Stomach (tissue), 9 donors: ENCODE data around the gene RASSF6. TPM values are rescaled to one million over a fixed set of nuclear protein-coding genes. Genes with fewer than 3 reads are reported as not detected.

Experiments
- DNase-seq, 2 donors: peaks; one replicate each; pipeline versions ENCODE4 v3.0.0 to v3.0.0-alpha.2; 2013 to 2019
- H3K27ac ChIP-seq, 5 donors: fragments of 200-600 bp in 4 of 5; sonication (generic) in 4 of 5; one replicate each; pipeline ENCODE4 v1.5.1; 2013 to 2019; ENCODE audit warnings: mild to moderate bottlenecking in 1 of 5, moderate library complexity in 1 of 5
- H3K27me3 ChIP-seq, 3 donors: fragments of 200-600 bp; sonication (generic); one replicate each; pipeline ENCODE4 v1.5.1; 2017 to 2019; ENCODE audit warnings: mixed run types in 1 of 3
- H3K36me3 ChIP-seq, 4 donors: fragments of 200-600 bp; sonication (generic); 1 replicate in 3 of 4; 2 replicates in 1 of 4; pipeline ENCODE4 v1.5.1; 2016 to 2019
- H3K4me1 ChIP-seq, 4 donors: fragments of 200-600 bp; sonication (generic); one replicate each; pipeline ENCODE4 v1.5.1; 2016 to 2019
- H3K4me3 ChIP-seq, 4 donors: fragments of 200-600 bp; sonication (generic) in 3 of 4; one replicate each; pipeline ENCODE4 v1.5.1; 2016 to 2019; ENCODE audit warnings: mild to moderate bottlenecking in 1 of 4
- H3K9me3 ChIP-seq, 4 donors: fragments of 200-600 bp; sonication (generic); one replicate each; pipeline ENCODE4 v1.5.1; 2016 to 2019
- CTCF ChIP-seq, 7 experiments: fragments of 450-650 bp in 4 of 7; fragments of 200-600 bp in 3 of 7; sonication (generic) in 3 of 7; IDR thresholded peaks; one replicate each; pipeline ENCODE4 v1.5.1; 2016 to 2019; ENCODE audit warnings: antibody characterized with exemption in 7 of 7, control low read depth in 2 of 7, mild to moderate bottlenecking in 1 of 7
- EP300 ChIP-seq: sonication (generic); formaldehyde crosslinking; IDR thresholded peaks from one replicate; pipeline ENCODE4 v1.6.1; 2017; ENCODE audit warnings: antibody characterized with exemption
- POLR2A ChIP-seq, 4 donors: fragments of 450-650 bp; IDR thresholded peaks; one replicate each; pipeline ENCODE4 v1.6.1; 2016; ENCODE audit warnings: antibody characterized with exemption in 4 of 4, control low read depth in 2 of 4, mild to moderate bottlenecking in 1 of 4, moderate library complexity in 1 of 4
- POLR2AphosphoS5 ChIP-seq, 3 donors: sonication (generic); formaldehyde crosslinking; IDR thresholded peaks; one replicate each; pipeline ENCODE4 v1.6.1; 2016; ENCODE audit warnings: antibody characterized with exemption in 3 of 3
- WGBS, 5 donors: extraction: QIAGEN DNeasy Blood & Tissue Kit in 3 of 5; methylation state at CpG; one replicate each; pipeline versions ENCODE4 v1.1.5 to v1.1.7; 2013 to 2018; 5-methylcytosine and 5-hydroxymethylcytosine counted together
- intact Hi-C: fragments of 100-400 bp; cut with DNase I; formaldehyde crosslinking; loops from one replicate; pipeline ENCODE4 v1.15.1; 2023; ENCODE audit warnings: low total_unique reads
- polyA plus RNA-seq, 3 donors: library from polyadenylated mRNA; stranded (reverse); fragments of 200-250 nt; gene quantifications; one replicate each; pipeline ENCODE4 v1.2.3, GENCODE V29; 2013
- small RNA-seq, 4 donors: library from RNA; depleted of rRNA; stranded (forward); fragments of <200 nt; gene quantifications; one replicate each; pipeline ENCODE3, GENCODE V24; 2016
- total RNA-seq, 5 donors: library from RNA; depleted of rRNA; stranded (reverse); fragments of >200 nt; gene quantifications; one replicate each; pipeline versions ENCODE4 v1.1.0 to v1.2.3, GENCODE V29; 2014 to 2016
- donor health status: healthy with polysubstance abuse.
- donor health status: Bipolar disorder and iron deficiency.
- donor health status: healthy.

The RASSF6 gene
- total and polyA plus RNA-seq, 8 donors = 5.0 to 51.8 (median 13.5) TPM

GRCh38 chr4:73527196-73527595 is 93.0 kb downstream of the RASSF6 start:
- DNase-seq = no peak
- Histone ChIP-seq H3K36me3 (no peaks in the 10 kb centered on the region), H3K4me1 (no peaks in the 10 kb centered on the region), H3K27me3 (no peaks in the 10 kb centered on the region), H3K27ac (no peak overlapping the region), H3K9me3 (no peaks in the 10 kb centered on the region), H3K4me3 (no peak overlapping the region)
- TF ChIP-seq POLR2A (IDR thresholded peaks at IDR 0.05) = no peak
- TF ChIP-seq EP300 = no peak
- TF ChIP-seq POLR2AphosphoS5 (IDR thresholded peaks at IDR 0.05) = no peak
- TF ChIP-seq CTCF (IDR thresholded peaks at IDR 0.05) = no peak
- 79 to 90% (median 87%) methylated on average over 1 of the region's 1 CpG for WGBS, 5 donors
- intact Hi-C loops = no loop called here

GRCh38 chr4:73525611-73526010 is 94.6 kb downstream of the RASSF6 start:
- Histone ChIP-seq H3K27me3 (no peaks in the 10 kb centered on the region), H3K4me3 (no peak overlapping the region), H3K9me3 (no peaks in the 10 kb centered on the region), H3K4me1 (no peaks in the 10 kb centered on the region), H3K36me3 (no peaks in the 10 kb centered on the region), H3K27ac (no peak overlapping the region)
- DNase-seq = no peak
- TF ChIP-seq EP300 (no peak), POLR2AphosphoS5 (IDR thresholded peaks at IDR 0.05) (no peak), CTCF (IDR thresholded peaks at IDR 0.05) (no peak), POLR2A (IDR thresholded peaks at IDR 0.05) (no peak)
- intact Hi-C loops = no loop called here
- 66 to 84% (median 70%) methylated on average over 1 of the region's 1 CpG for WGBS, 5 donors

GRCh38 chr4:73523126-73523525 is 97.1 kb downstream of the RASSF6 start:
- intact Hi-C loops = no loop called here
- no peak overlapping the region for H3K4me3 ChIP-seq
- no peak for DNase-seq
- no peaks in the 10 kb centered on the region for H3K9me3 ChIP-seq
- TF ChIP-seq EP300 = no peak
- TF ChIP-seq POLR2A (IDR thresholded peaks at IDR 0.05) = no peak
- no peak for TF ChIP-seq CTCF (IDR thresholded peaks at IDR 0.05)
- TF ChIP-seq POLR2AphosphoS5 (IDR thresholded peaks at IDR 0.05) = no peak
- no peaks in the 10 kb centered on the region for H3K27me3 ChIP-seq
- H3K27ac ChIP-seq = no peak overlapping the region
- H3K36me3 ChIP-seq = no peaks in the 10 kb centered on the region
- 84 to 92% (median 88%) methylated on average over 2 of the region's 2 CpGs for WGBS, 5 donors
- H3K4me1 ChIP-seq = no peaks in the 10 kb centered on the region

Small RNA genes within 50 kb of the gene (small RNA-seq; reads per million reads assigned to genes)
- gene AC074250.1 = 0 reads per million in 4 donors

Other genes with a start within 250 kb of the RASSF6 start
- 100 to 1,000 TPM in 1 of 5 donors, not detected in 4; 101 TPM for gene ALB, start 216.1 kb downstream of the RASSF6 start, total RNA-seq
- gene ALB, start 216.1 kb downstream of the RASSF6 start, polyA plus RNA-seq = 1 to 10 TPM in 2 of 3 donors, under 1 TPM in 1; 0.48 to 4.7 (median 1.2) TPM
- gene AFP, start 184.2 kb downstream of the RASSF6 start, total RNA-seq = 1 to 10 TPM in 1 of 5 donors, not detected in 4; 2.6 TPM
- gene AFP, start 184.2 kb downstream of the RASSF6 start, polyA plus RNA-seq = not detected
- gene AFM, start 138.7 kb downstream of the RASSF6 start, total RNA-seq = 1 to 10 TPM in 1 of 5 donors, not detected in 4; 1.8 TPM
- gene AFM, start 138.7 kb downstream of the RASSF6 start, polyA plus RNA-seq = under 1 TPM in 2 of 3 donors, not detected in 1; 0.05 to 0.81 TPM
- 1 to 10 TPM in 3 of 5 donors, not detected in 2; 3.6 to 6.4 (median 5.9) TPM for gene CXCL8, start 120.1 kb upstream of the RASSF6 start, total RNA-seq
- 100 to 1,000 TPM in 1 of 3 donors, 1 to 10 TPM in 2; 6.9 to 163 (median 9.9) TPM for gene CXCL8, start 120.1 kb upstream of the RASSF6 start, polyA plus RNA-seq
- 1 to 10 TPM in 1 of 5 donors, under 1 TPM in 1, not detected in 3; 0.18 to 4.3 TPM for gene CXCL6, start 216.2 kb upstream of the RASSF6 start, total RNA-seq
- gene CXCL6, start 216.2 kb upstream of the RASSF6 start, polyA plus RNA-seq = 1 to 10 TPM; 1.2 to 4.7 (median 2.1) TPM
- gene PF4V1, start 232.9 kb upstream of the RASSF6 start, total RNA-seq = not detected
- gene PF4V1, start 232.9 kb upstream of the RASSF6 start, polyA plus RNA-seq = not detected
- gene CXCL1, start 249.0 kb upstream of the RASSF6 start, total RNA-seq = 10 to 100 TPM in 2 of 5 donors, 1 to 10 TPM in 3; 1.8 to 56.0 (median 2.3) TPM
- gene CXCL1, start 249.0 kb upstream of the RASSF6 start, polyA plus RNA-seq = 10 to 100 TPM; 33.6 to 62.1 (median 38.2) TPM